ENCODE data around the gene PHPT1. TPM values are rescaled to one million over a fixed set of nuclear protein-coding genes. Genes with fewer than 3 reads are reported as not detected.

The PHPT1 gene
- total and polyA plus RNA-seq, 4 donors = 75.0 to 195 (median 117) TPM

- no peaks in the 10 kb centered on the region for H3K27me3 ChIP-seq (ENCODE audit: control insufficient read depth in 3 of 3, insufficient read depth in 3 of 3, low read length in 2 of 3)
- DNase-seq (peak in 2 of 3 donors; percentile 26 to 40), ATAC-seq (ENCODE audit: insufficient read depth, low FRiP score) (no peak)
- peak overlapping the region; percentile 58 to 94 for H3K27ac ChIP-seq (ENCODE audit: low read depth in 1 of 2, low read length in 1 of 2)
- WGBS, 2 donors = 0 to 1% methylated on average over 47 to 93 of the region's 93 CpGs
- peaks cover 0 to 25% (median 4%) of the 10 kb centered on the region in 5 donors for H3K4me1 ChIP-seq (ENCODE audit: control insufficient read depth in 5 of 5, insufficient read depth in 5 of 5, low read length in 5 of 5)
- H3K4me3 ChIP-seq = peak overlapping the region; percentile 92
- H3K9me3 ChIP-seq (ENCODE audit: control insufficient read depth in 4 of 4, insufficient read depth in 3 of 4, low read length in 3 of 4) = no peaks in the 10 kb centered on the region
- no peak for TF ChIP-seq CTCF (IDR thresholded peaks at IDR 0.05; ENCODE audit: control extremely low read depth, extremely low read depth)
- H3K36me3 ChIP-seq (ENCODE audit: control insufficient read depth in 4 of 4, insufficient read depth in 4 of 4, low read length in 4 of 4) = peaks cover 0 to 7% (median under 1%) of the 10 kb centered on the region in 4 donors
- H3K9ac ChIP-seq (ENCODE audit: insufficient read depth in 1 of 2, low read length in 2 of 2) = no peak overlapping the region
Observed at GRCh38 chr9:136808075-136808805, 41.0 kb upstream of the PHPT1 start.

- Histone ChIP-seq H3K4me3 (peak overlapping the region; percentile 92), H3K27me3 (ENCODE audit: control insufficient read depth in 3 of 3, insufficient read depth in 3 of 3, low read length in 2 of 3) (no peaks in the 10 kb centered on the region), H3K4me1 (ENCODE audit: control insufficient read depth in 5 of 5, insufficient read depth in 5 of 5, low read length in 5 of 5) (peaks cover 0 to 25% (median 4%) of the 10 kb centered on the region in 5 donors), H3K27ac (ENCODE audit: low read depth in 1 of 2, low read length in 1 of 2) (peak overlapping the region in 1 of 2 donors; percentile 58), H3K9ac (ENCODE audit: insufficient read depth in 1 of 2, low read length in 2 of 2) (peak overlapping the region in 1 of 2 donors; percentile 53), H3K9me3 (ENCODE audit: control insufficient read depth in 4 of 4, insufficient read depth in 3 of 4, low read length in 3 of 4) (no peaks in the 10 kb centered on the region), H3K36me3 (ENCODE audit: control insufficient read depth in 4 of 4, insufficient read depth in 4 of 4, low read length in 4 of 4) (peaks cover 0 to 7% (median under 1%) of the 10 kb centered on the region in 4 donors)
- 2 to 4% methylated on average over 14 of the region's 14 CpGs for WGBS, 2 donors
- ATAC-seq (ENCODE audit: insufficient read depth, low FRiP score) (no peak), DNase-seq (peak in 2 of 3 donors; percentile 28 to 35)
- no peak for TF ChIP-seq CTCF (IDR thresholded peaks at IDR 0.05; ENCODE audit: control extremely low read depth, extremely low read depth)
Observed at GRCh38 chr9:136808806-136809158, 40.4 kb upstream of the PHPT1 start.

GRCh38 chr9:136814725-136815421 lies 34.3 kb upstream of the PHPT1 start:
- no peak for ATAC-seq (ENCODE audit: insufficient read depth, low FRiP score)
- Histone ChIP-seq H3K27me3 (ENCODE audit: control insufficient read depth in 3 of 3, insufficient read depth in 3 of 3, low read length in 2 of 3) (no peaks in the 10 kb centered on the region), H3K27ac (ENCODE audit: low read depth in 1 of 2, low read length in 1 of 2) (no peak overlapping the region), H3K4me1 (ENCODE audit: control insufficient read depth in 5 of 5, insufficient read depth in 5 of 5, low read length in 5 of 5) (peaks cover 0 to 4% (median 0%) of the 10 kb centered on the region in 5 donors), H3K4me3 (no peak overlapping the region), H3K9me3 (ENCODE audit: control insufficient read depth in 4 of 4, insufficient read depth in 3 of 4, low read length in 3 of 4) (no peaks in the 10 kb centered on the region), H3K36me3 (ENCODE audit: control insufficient read depth in 4 of 4, insufficient read depth in 4 of 4, low read length in 4 of 4) (peaks cover 0 to 11% (median 2%) of the 10 kb centered on the region in 4 donors), H3K9ac (ENCODE audit: insufficient read depth in 1 of 2, low read length in 2 of 2) (no peak overlapping the region)
- TF ChIP-seq CTCF (IDR thresholded peaks at IDR 0.05; ENCODE audit: control extremely low read depth, extremely low read depth) = no peak
- DNase-seq = no peak
- WGBS, 2 donors = 89 to 96% methylated on average over 13 of the region's 13 CpGs
